ENCODE measurements around the gene PCSK5. TPM values are rescaled to one million over a fixed set of nuclear protein-coding genes. Genes with fewer than 3 reads are reported as not detected.

Gene PCSK5
- total RNA-seq, 2 experiments from 2014 or later: 0.76 TPM; not detected in 1

DNA sequence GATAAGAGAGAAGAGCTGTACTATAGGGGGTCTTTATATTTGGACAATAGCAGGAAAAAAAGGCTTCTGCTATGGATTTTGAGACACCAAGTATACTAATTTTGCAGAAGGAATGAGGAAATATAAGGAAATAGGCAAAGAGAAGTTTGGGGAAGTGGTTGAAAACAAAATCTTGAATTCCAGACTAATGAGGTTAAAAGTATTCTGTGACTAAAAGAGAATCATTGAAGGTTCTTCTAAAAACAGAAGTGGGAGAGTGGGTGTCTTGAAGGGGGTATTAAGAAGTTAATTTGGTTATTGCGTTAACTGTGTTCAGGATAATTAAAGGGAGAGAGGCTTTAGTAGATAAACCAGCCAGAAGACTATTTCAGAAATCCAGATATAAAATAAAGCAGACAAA is 355.0 kb downstream of the PCSK5 start:
- H3K4me3 ChIP-seq (ENCODE audit: low read depth, low read length, poor library complexity, severe bottlenecking): no peak overlapping the region
- TF ChIP-seq EZH2phosphoT487 (IDR thresholded peaks at IDR 0.05; ENCODE audit: borderline replicate concordance, low read depth, low read length): no peak
- TF ChIP-seq, protein P1, sequence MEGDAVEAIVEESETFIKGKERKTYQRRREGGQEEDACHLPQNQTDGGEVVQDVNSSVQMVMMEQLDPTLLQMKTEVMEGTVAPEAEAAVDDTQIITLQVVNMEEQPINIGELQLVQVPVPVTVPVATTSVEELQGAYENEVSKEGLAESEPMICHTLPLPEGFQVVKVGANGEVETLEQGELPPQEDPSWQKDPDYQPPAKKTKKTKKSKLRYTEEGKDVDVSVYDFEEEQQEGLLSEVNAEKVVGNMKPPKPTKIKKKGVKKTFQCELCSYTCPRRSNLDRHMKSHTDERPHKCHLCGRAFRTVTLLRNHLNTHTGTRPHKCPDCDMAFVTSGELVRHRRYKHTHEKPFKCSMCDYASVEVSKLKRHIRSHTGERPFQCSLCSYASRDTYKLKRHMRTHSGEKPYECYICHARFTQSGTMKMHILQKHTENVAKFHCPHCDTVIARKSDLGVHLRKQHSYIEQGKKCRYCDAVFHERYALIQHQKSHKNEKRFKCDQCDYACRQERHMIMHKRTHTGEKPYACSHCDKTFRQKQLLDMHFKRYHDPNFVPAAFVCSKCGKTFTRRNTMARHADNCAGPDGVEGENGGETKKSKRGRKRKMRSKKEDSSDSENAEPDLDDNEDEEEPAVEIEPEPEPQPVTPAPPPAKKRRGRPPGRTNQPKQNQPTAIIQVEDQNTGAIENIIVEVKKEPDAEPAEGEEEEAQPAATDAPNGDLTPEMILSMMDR (conservative IDR thresholded peaks at IDR 0.05; ENCODE audit: low read length): no peak
- no peaks in the 10 kb centered on the region for H3K4me1 ChIP-seq (ENCODE audit: insufficient read depth, low read length, poor library complexity, severe bottlenecking)
- no peaks in the 10 kb centered on the region for H3K9me2 ChIP-seq (ENCODE audit: insufficient read depth, low read length)
- POLR2A ChIA-PET: no interaction called here
- CTCF ChIA-PET (ENCODE audit: unreplicated experiment): no interaction called here
- H3K9me3 ChIP-seq (ENCODE audit: low read length): no peaks in the 10 kb centered on the region
- H3K79me2 ChIP-seq (ENCODE audit: insufficient read depth, low read depth, low read length): no peaks in the 10 kb centered on the region
- no peak overlapping the region for H2AFZ ChIP-seq (ENCODE audit: low read length)
- no peaks in the 10 kb centered on the region for H3K36me3 ChIP-seq (ENCODE audit: insufficient read depth, low read length)
- no TSS peak for BruUV-seq (replicated peaks)
- no peaks in the 10 kb centered on the region for H4K20me1 ChIP-seq (ENCODE audit: insufficient read depth, low read length)
- intact Hi-C loops (cut with micrococcal nuclease; ENCODE audit: unreplicated experiment): no loop called here
- no peak overlapping the region for H3K27ac ChIP-seq (ENCODE audit: low read depth, low read length, poor library complexity, severe bottlenecking)
- no peak for DNase-seq (ENCODE audit: low spot score)
- no peak overlapping the region for H3K4me2 ChIP-seq (ENCODE audit: low read length)

DNA sequence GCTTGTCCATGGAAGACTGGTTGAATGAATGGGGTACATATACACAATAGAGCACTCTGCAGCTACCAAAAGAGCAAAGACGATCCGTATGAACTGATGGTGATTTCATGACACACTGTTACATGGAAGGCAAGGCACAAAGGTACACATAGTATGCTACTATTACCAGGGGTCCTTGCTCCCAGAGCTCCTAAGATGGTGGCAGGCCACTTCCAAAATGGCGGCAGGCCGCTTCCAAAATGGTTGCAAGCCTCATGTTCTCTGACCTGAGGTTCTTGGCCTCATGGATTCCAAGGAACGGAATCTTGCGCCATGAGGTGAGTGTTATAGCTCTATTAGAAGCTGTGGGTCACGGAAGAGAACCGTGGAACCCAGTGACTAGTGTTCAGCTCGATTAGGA is 356.2 kb downstream of the PCSK5 start:
- TF ChIP-seq EZH2phosphoT487 (IDR thresholded peaks at IDR 0.05; ENCODE audit: borderline replicate concordance, low read depth, low read length): no peak
- TF ChIP-seq, protein P1 (conservative IDR thresholded peaks at IDR 0.05; ENCODE audit: low read length): no peak
- H3K36me3 ChIP-seq (ENCODE audit: insufficient read depth, low read length): no peaks in the 10 kb centered on the region
- no peak overlapping the region for H3K27ac ChIP-seq (ENCODE audit: low read depth, low read length, poor library complexity, severe bottlenecking)
- H3K4me1 ChIP-seq (ENCODE audit: insufficient read depth, low read length, poor library complexity, severe bottlenecking): no peaks in the 10 kb centered on the region
- no peak overlapping the region for H3K4me2 ChIP-seq (ENCODE audit: low read length)
- no TSS peak for BruUV-seq (replicated peaks)
- H3K4me3 ChIP-seq (ENCODE audit: low read depth, low read length, poor library complexity, severe bottlenecking): no peak overlapping the region
- intact Hi-C loops (cut with micrococcal nuclease; ENCODE audit: unreplicated experiment): no loop called here
- ChIA-PET CTCF (ENCODE audit: unreplicated experiment) (no interaction called here), POLR2A (no interaction called here)
- no peak overlapping the region for H2AFZ ChIP-seq (ENCODE audit: low read length)
- H3K9me3 ChIP-seq (ENCODE audit: low read length): no peaks in the 10 kb centered on the region
- no peaks in the 10 kb centered on the region for H4K20me1 ChIP-seq (ENCODE audit: insufficient read depth, low read length)
- no peaks in the 10 kb centered on the region for H3K9me2 ChIP-seq (ENCODE audit: insufficient read depth, low read length)
- DNase-seq (ENCODE audit: low spot score): no peak
- no peaks in the 10 kb centered on the region for H3K79me2 ChIP-seq (ENCODE audit: insufficient read depth, low read depth, low read length)

DNA sequence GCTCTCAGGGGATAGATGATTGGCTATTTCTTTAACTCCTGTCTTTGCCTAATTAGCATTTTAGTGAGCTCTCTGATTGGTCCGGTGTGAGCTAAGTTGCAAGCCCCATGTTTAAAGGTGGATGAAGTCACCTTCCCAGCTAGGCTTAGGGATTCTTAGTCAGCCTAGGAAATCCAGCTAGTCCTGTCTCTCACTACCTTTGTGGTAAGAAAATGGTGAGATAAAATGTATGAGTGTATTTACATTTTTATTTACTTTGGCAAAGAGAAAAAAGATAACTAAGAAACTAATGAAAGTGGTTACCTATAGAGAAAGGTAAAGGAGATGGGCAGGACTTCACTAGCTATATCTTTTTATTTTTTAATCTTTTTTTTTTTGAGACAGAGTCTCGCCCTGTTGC is 357.0 kb downstream of the PCSK5 start:
- Histone ChIP-seq H3K4me3 (ENCODE audit: low read depth, low read length, poor library complexity, severe bottlenecking) (no peak overlapping the region), H3K36me3 (ENCODE audit: insufficient read depth, low read length) (no peaks in the 10 kb centered on the region), H3K9me2 (ENCODE audit: insufficient read depth, low read length) (no peaks in the 10 kb centered on the region), H3K27ac (ENCODE audit: low read depth, low read length, poor library complexity, severe bottlenecking) (no peak overlapping the region), H2AFZ (ENCODE audit: low read length) (no peak overlapping the region), H4K20me1 (ENCODE audit: insufficient read depth, low read length) (no peaks in the 10 kb centered on the region), H3K9me3 (ENCODE audit: low read length) (no peaks in the 10 kb centered on the region), H3K4me2 (ENCODE audit: low read length) (no peak overlapping the region), H3K79me2 (ENCODE audit: insufficient read depth, low read depth, low read length) (no peaks in the 10 kb centered on the region), H3K4me1 (ENCODE audit: insufficient read depth, low read length, poor library complexity, severe bottlenecking) (no peaks in the 10 kb centered on the region)
- ChIA-PET POLR2A (interaction anchor here (1.1 kb wide), 1 partner anchor 20 kb away, joined by 5 read pairs; no protein-coding TSS in a partner anchor), CTCF (ENCODE audit: unreplicated experiment) (no interaction called here)
- DNase-seq (ENCODE audit: low spot score): no peak
- intact Hi-C loops (cut with micrococcal nuclease; ENCODE audit: unreplicated experiment): no loop called here
- TF ChIP-seq, protein P1 (conservative IDR thresholded peaks at IDR 0.05; ENCODE audit: low read length): no peak
- no peak for TF ChIP-seq EZH2phosphoT487 (IDR thresholded peaks at IDR 0.05; ENCODE audit: borderline replicate concordance, low read depth, low read length)
- no TSS peak for BruUV-seq (replicated peaks)

Measured in OCI-LY7 (cell line).